Activated CD8-positive, alpha-beta memory T cell treated with anti-CD3 and anti-CD28 coated beads, Interleukin-2, amount 10 ng/mL, durations not matched to agents 7 days and 5 days (primary cell): ENCODE measurements around the gene HYDIN. TPM values are rescaled to one million over a fixed set of nuclear protein-coding genes. Genes with fewer than 3 reads are reported as not detected.

Experiments used
- ATAC-seq: fragments of 150-1000 bp; cut with Tn5 transposase; one replicate; pipeline ENCODE4 v1.10.0; 2021; ENCODE audit warnings: moderate library complexity
- CTCF ChIA-PET: fragments of 350-600 bp; sonication (Branson Sonifier 250); formaldehyde crosslinking; loops from one replicate; lab custom pipeline; 2021; ENCODE audit warnings: antibody characterized with exemption; lab: Charles Lee
- DNase-seq: peaks from one replicate; pipeline ENCODE4 v3.0.0-alpha.2; 2020
- H3K27ac Mint-ChIP-seq: one replicate; pipeline ENCODE4 v1.8.0; 2021; ENCODE audit warnings: mild to moderate bottlenecking, mixed read lengths
- H3K27me3 Mint-ChIP-seq: one replicate; pipeline ENCODE4 v1.8.0; 2021; ENCODE audit warnings: mixed read lengths
- H3K36me3 Mint-ChIP-seq: one replicate; pipeline ENCODE4 v1.8.0; 2021; ENCODE audit warnings: mild to moderate bottlenecking, mixed read lengths
- H3K4me1 Mint-ChIP-seq: one replicate; pipeline ENCODE4 v1.8.0; 2021; ENCODE audit warnings: mixed read lengths
- H3K4me3 Mint-ChIP-seq: one replicate; pipeline ENCODE4 v1.8.0; 2021; ENCODE audit warnings: mild to moderate bottlenecking, moderate library complexity, mixed read lengths
- H3K9me3 Mint-ChIP-seq: one replicate; pipeline ENCODE4 v1.8.0; 2022; ENCODE audit warnings: low read depth, mixed read lengths
- total RNA-seq, 2 experiments: library from RNA; stranded (reverse); gene quantifications; one replicate each; pipeline ENCODE4 v1.2.3, GENCODE V29; 2021

The HYDIN gene
- total RNA-seq, 2 experiments from 2014 or later = not detected

- Mint-ChIP-seq H3K36me3 (peaks cover 28% of the 10 kb centered on the region), H3K4me1 (no peaks in the 10 kb centered on the region), H3K9me3 (no peaks in the 10 kb centered on the region), H3K27ac (no peak overlapping the region), H3K27me3 (no peaks in the 10 kb centered on the region), H3K4me3 (no peak overlapping the region)
- DNase-seq (no peak), ATAC-seq (no peak)
- CTCF ChIA-PET = no interaction called here
These were observed 444.3 kb downstream of the HYDIN start for GRCh38 chr16:70786020-70786755.

DNA sequence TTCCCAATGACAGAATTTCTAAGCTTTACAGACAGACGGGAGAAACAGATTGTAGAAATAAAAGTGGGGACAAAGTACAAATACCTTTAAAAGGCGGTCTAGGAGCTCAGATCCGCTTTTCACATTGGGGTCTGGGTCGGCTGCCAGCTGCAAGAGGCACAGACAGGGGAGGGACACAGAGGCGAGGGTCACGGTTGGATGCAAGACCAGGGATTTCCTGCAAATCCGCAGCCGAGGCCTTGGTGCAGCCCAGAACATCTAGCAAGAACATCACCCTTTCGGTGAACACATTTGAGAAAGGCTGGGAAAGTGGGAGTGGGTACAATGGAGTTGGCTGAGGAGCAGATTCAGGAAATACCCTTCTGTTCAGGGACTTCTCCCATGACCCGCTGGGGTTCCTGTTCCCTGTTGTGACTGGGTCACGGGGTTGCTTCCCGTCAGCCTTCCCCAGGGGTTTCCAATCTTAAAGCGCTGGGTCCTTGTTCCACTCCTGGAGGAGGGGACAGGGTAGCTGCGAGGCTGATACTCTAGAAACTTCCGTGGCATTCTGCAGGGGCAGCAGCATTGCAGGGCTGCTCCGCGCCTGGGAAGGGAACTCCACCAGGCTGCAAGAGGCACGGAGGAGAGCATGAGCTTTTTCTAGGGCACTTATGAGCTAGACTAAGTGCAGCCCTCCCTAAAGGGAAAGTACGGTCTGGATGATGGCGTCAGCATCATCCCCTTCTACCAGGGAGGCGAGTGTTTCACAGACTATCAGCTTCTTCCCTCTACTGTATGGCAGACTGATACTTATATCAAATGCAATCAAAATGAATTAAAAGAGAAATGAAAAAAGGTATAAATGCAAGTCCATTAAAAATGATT lies 445.6 kb downstream of the HYDIN start:
- CTCF ChIA-PET = interaction anchor here (6.6 kb wide), 1 partner anchor 14 kb away, joined by 27 read pairs; no protein-coding TSS in a partner anchor
- H3K36me3 Mint-ChIP-seq = peaks cover 40% of the 10 kb centered on the region
- no peaks in the 10 kb centered on the region for H3K27me3 Mint-ChIP-seq
- no peaks in the 10 kb centered on the region for H3K4me1 Mint-ChIP-seq
- H3K9me3 Mint-ChIP-seq = no peaks in the 10 kb centered on the region
- peak overlapping the region; percentile 17 for H3K27ac Mint-ChIP-seq
- H3K4me3 Mint-ChIP-seq = no peak overlapping the region
- no peak for DNase-seq
- ATAC-seq = no peak

DNA sequence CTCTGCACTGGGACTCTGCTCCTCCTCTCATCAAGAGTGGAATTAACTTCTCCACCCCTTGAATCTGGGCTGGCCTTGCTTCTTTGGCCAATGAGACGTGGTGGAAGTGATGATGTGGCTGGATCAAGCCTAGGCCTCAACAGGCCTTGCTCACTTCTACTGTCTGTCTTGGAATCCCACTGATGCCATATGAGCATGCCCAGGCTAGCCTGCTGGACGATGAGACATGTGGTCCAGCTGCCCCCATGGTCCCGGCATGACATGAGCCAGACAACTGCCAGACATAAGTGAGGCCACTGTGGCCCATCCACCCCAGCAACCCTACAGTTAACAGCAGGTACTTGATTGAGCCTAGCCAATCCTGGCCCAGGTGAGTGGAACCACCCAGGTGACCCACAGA lies 448.3 kb downstream of the HYDIN start:
- Mint-ChIP-seq H3K4me3 (no peak overlapping the region), H3K4me1 (no peaks in the 10 kb centered on the region), H3K27ac (no peak overlapping the region), H3K9me3 (no peaks in the 10 kb centered on the region), H3K36me3 (peaks cover 42% of the 10 kb centered on the region), H3K27me3 (no peaks in the 10 kb centered on the region)
- ATAC-seq = no peak
- CTCF ChIA-PET = interaction anchor here (6.6 kb wide), 1 partner anchor 12 kb away, joined by 27 read pairs; no protein-coding TSS in a partner anchor
- DNase-seq = no peak

- no peaks in the 10 kb centered on the region for H3K9me3 Mint-ChIP-seq
- ATAC-seq (no peak), DNase-seq (no peak)
- peaks cover 42% of the 10 kb centered on the region for H3K36me3 Mint-ChIP-seq
- H3K27ac Mint-ChIP-seq = no peak overlapping the region
- CTCF ChIA-PET = interaction anchor here (6.6 kb wide), 1 partner anchor 11 kb away, joined by 27 read pairs; no protein-coding TSS in a partner anchor
- H3K4me3 Mint-ChIP-seq = no peak overlapping the region
- no peaks in the 10 kb centered on the region for H3K27me3 Mint-ChIP-seq
- H3K4me1 Mint-ChIP-seq = no peaks in the 10 kb centered on the region
These were observed 448.7 kb downstream of the HYDIN start for GRCh38 chr16:70781800-70782199.

GRCh38 chr16:70780546-70780945 lies 450.0 kb downstream of the HYDIN start:
- H3K4me3 Mint-ChIP-seq = no peak overlapping the region

GRCh38 chr16:70779361-70779760 lies 451.2 kb downstream of the HYDIN start:
- ATAC-seq = no peak
- DNase-seq = no peak
- CTCF ChIA-PET = interaction anchor here (6.6 kb wide), 1 partner anchor 9 kb away, joined by 27 read pairs; no protein-coding TSS in a partner anchor
- Mint-ChIP-seq H3K4me1 (no peaks in the 10 kb centered on the region), H3K4me3 (no peak overlapping the region), H3K27ac (no peak overlapping the region), H3K27me3 (no peaks in the 10 kb centered on the region), H3K36me3 (peaks cover 39% of the 10 kb centered on the region), H3K9me3 (no peaks in the 10 kb centered on the region)

More at GRCh38 chr16:70780546-70780945, 450.0 kb downstream of the HYDIN start:
- H3K27me3 Mint-ChIP-seq = no peaks in the 10 kb centered on the region
- CTCF ChIA-PET = interaction anchor here (6.6 kb wide), 1 partner anchor 10 kb away, joined by 27 read pairs; no protein-coding TSS in a partner anchor
- no peak for ATAC-seq
- no peaks in the 10 kb centered on the region for H3K4me1 Mint-ChIP-seq
- H3K27ac Mint-ChIP-seq = no peak overlapping the region
- H3K9me3 Mint-ChIP-seq = no peaks in the 10 kb centered on the region
- DNase-seq = no peak
- H3K36me3 Mint-ChIP-seq = peaks cover 42% of the 10 kb centered on the region

DNA sequence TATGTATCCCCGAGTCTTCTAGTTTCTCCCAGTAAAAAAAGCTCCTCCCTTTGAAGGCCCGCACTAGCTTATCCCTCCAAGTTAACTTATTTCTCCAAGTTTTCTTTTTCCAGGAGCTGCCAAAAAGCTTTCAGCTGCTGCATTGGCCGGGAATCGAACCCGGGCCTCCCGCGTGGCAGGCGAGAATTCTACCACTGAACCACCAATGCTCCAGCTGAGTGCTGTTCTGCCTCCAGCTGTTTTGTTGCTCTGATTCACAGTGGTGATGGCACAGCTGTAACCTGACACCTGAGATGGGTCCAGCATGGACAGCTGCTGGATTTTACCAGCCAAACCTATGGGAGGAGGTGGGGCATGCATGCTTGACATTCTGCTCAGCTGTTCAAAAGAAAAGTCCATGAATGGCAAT lies 451.6 kb downstream of the HYDIN start:
- H3K36me3 Mint-ChIP-seq = peaks cover 39% of the 10 kb centered on the region
- no peak for DNase-seq

GRCh38 chr16:70777973-70778406 lies 452.5 kb downstream of the HYDIN start:
- Mint-ChIP-seq H3K4me1 (no peaks in the 10 kb centered on the region), H3K27ac (no peak overlapping the region), H3K9me3 (no peaks in the 10 kb centered on the region), H3K36me3 (peaks cover 31% of the 10 kb centered on the region), H3K27me3 (no peaks in the 10 kb centered on the region), H3K4me3 (no peak overlapping the region)
- CTCF ChIA-PET = no interaction called here
- no peak for ATAC-seq
- no peak for DNase-seq

More for the DNA sequence above, 451.6 kb downstream of the HYDIN start:
- Mint-ChIP-seq H3K27me3 (no peaks in the 10 kb centered on the region), H3K27ac (no peak overlapping the region), H3K4me1 (no peaks in the 10 kb centered on the region), H3K4me3 (no peak overlapping the region), H3K9me3 (no peaks in the 10 kb centered on the region)
- CTCF ChIA-PET = no interaction called here
- no peak for ATAC-seq

DNA sequence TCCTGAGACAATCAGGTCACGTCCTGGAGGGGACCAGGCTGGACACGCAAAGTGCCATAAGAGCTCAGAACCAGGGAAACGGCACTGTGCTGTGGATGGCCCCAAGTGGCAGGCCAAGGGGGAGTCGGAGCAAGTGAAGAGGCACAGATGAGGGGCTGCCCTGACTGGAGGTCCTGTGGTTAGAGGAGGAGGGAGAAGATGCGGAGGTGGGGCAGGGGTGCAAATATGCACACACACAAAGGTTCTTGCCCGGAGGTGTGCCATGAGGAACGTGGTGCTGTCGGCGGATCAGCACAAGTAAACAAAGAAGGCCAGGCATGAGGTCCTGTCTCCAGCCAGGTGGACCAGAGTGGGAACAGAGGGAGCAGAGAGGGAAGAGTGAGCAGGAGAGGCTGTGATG lies 453.0 kb downstream of the HYDIN start:
- ATAC-seq = no peak
- DNase-seq = no peak
- Mint-ChIP-seq H3K27ac (no peak overlapping the region), H3K9me3 (no peaks in the 10 kb centered on the region), H3K27me3 (no peaks in the 10 kb centered on the region), H3K4me1 (no peaks in the 10 kb centered on the region), H3K36me3 (peaks cover 26% of the 10 kb centered on the region), H3K4me3 (no peak overlapping the region)
- CTCF ChIA-PET = no interaction called here

DNA sequence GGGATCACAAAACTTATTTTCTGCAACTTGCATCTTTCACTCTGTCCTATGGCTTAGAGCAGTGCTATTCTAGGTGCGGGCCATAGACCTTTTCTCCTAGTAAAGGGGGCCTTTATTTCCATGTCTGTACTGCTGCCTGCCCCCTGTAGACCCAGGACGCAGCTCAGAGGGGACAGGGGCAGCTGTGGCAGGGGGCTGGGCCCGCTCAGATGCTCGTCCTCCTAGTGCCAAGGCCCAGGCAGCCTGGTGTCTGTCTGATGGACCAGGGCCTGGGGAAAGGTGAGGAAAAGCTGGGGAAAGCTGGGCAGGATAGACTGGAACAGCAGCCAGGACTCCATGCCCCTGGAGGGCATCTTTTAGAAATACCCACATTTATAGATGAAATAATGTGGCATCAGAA lies 455.1 kb downstream of the HYDIN start:
- Mint-ChIP-seq H3K4me1 (peaks cover 2% of the 10 kb centered on the region), H3K27ac (no peak overlapping the region), H3K9me3 (no peaks in the 10 kb centered on the region), H3K36me3 (peaks cover 6% of the 10 kb centered on the region), H3K27me3 (no peaks in the 10 kb centered on the region), H3K4me3 (no peak overlapping the region)
- CTCF ChIA-PET = interaction anchor here (1.3 kb wide), 1 partner anchor 97 kb away, joined by 3 read pairs; no protein-coding TSS in a partner anchor
- DNase-seq (no peak), ATAC-seq (no peak)

DNA sequence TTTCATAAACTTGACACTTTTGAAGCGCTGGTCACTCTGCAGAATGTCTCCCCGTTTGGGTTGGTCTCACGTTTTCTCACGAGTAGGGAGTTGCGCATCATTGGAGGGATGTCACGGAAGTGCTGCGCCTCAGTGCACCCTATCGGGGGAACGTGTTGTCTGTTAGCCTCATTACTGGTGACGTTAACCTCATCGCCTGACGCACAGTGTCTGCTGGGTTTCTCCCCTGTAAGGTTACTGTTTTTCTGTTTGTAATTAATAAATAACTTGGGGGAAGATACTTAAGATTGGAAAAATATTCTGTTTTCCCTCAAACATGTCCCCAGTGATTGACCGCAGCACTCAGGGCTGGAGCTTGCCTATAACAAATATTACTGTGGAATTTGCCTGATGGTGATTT lies 456.3 kb downstream of the HYDIN start:
- Mint-ChIP-seq H3K27ac (no peak overlapping the region), H3K4me3 (no peak overlapping the region), H3K4me1 (peaks cover 2% of the 10 kb centered on the region), H3K36me3 (peaks cover under 1% of the 10 kb centered on the region), H3K9me3 (no peaks in the 10 kb centered on the region), H3K27me3 (no peaks in the 10 kb centered on the region)
- no peak for ATAC-seq
- CTCF ChIA-PET = no interaction called here
- no peak for DNase-seq

DNA sequence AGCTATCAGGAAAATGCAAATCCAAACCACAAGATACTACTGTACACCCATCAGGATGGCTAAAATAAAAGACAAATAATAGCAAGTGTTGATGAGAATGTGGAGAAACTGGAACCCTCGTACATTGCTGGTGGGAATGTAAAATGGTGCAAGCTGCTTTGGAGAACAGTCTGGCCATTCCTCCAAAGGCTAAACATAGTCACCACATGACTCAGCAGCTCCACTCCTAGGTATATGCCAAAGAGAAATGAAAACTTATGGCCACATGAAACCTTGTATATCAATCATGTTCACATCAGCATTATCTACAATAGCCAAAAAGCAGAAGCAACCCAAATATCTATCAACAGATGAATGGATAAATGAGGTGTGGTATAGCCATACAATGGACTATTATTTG lies 458.0 kb downstream of the HYDIN start:
- Mint-ChIP-seq H3K36me3 (no peaks in the 10 kb centered on the region), H3K27ac (no peak overlapping the region), H3K9me3 (no peaks in the 10 kb centered on the region), H3K27me3 (no peaks in the 10 kb centered on the region), H3K4me3 (no peak overlapping the region), H3K4me1 (peaks cover 2% of the 10 kb centered on the region)
- CTCF ChIA-PET = interaction anchor here (1.9 to 3.9 kb wide), 5 partner anchors 28 to 105 kb away, joined by 5 to 54 read pairs (median 23); partner anchors contain the start of gene VAC14
- no peak for ATAC-seq
- DNase-seq = no peak
